Liver (tissue), 9 donors: ENCODE data around the gene DMTF1. TPM values are rescaled to one million over a fixed set of nuclear protein-coding genes. Genes with fewer than 3 reads are reported as not detected.
A peak's percentile ranks its signal among the peaks of the same experiment; 100 is the strongest.

ENCODE experiments used
- DNase-seq: peaks from one replicate; pipeline ENCODE4 v3.0.0-alpha.2; 2017; ENCODE audit warnings: low spot score
- H3K27ac ChIP-seq, 2 donors: one replicate each; pipeline ENCODE4 v1.7.0; 2013; ENCODE audit warnings: inconsistent platforms in 2 of 2, low read length in 2 of 2, control low read depth in 1 of 2, low read depth in 1 of 2, mild to moderate bottlenecking in 1 of 2
- H3K27me3 ChIP-seq, 4 donors: one replicate each; pipeline versions ENCODE4 v1.6.1 to v1.7.0; 2013; ENCODE audit warnings: low read length in 3 of 4, inconsistent platforms in 1 of 4, mild to moderate bottlenecking in 1 of 4, moderate library complexity in 1 of 4; ENCODE audit not compliant: control insufficient read depth in 4 of 4, insufficient read depth in 4 of 4
- H3K36me3 ChIP-seq, 4 donors: one replicate each; pipeline versions ENCODE4 v1.6.1 to v1.7.0; 2013; ENCODE audit warnings: low read length in 3 of 4, mild to moderate bottlenecking in 3 of 4, low read depth in 1 of 4, moderate library complexity in 1 of 4; ENCODE audit not compliant: control insufficient read depth in 4 of 4, insufficient read depth in 3 of 4
- H3K4me1 ChIP-seq, 4 donors: one replicate each; pipeline versions ENCODE4 v1.6.1 to v1.7.0; 2013; ENCODE audit warnings: low read length in 3 of 4, mild to moderate bottlenecking in 3 of 4, moderate library complexity in 1 of 4; ENCODE audit not compliant: control insufficient read depth in 4 of 4, insufficient read depth in 4 of 4
- H3K4me3 ChIP-seq, 3 donors: one replicate each; pipeline versions ENCODE4 v1.6.1 to v1.7.0; 2013; ENCODE audit warnings: low read length in 3 of 3, control low read depth in 1 of 3, low read depth in 1 of 3, mild to moderate bottlenecking in 1 of 3
- H3K9ac ChIP-seq, 2 donors: one replicate each; pipeline ENCODE4 v1.7.0; 2013; ENCODE audit warnings: low read length in 2 of 2, mild to moderate bottlenecking in 2 of 2, moderate library complexity in 2 of 2, control low read depth in 1 of 2, low read depth in 1 of 2
- H3K9me3 ChIP-seq, 4 donors: one replicate each; pipeline versions ENCODE4 v1.6.1 to v1.7.0; 2013; ENCODE audit warnings: low read length in 3 of 4; ENCODE audit not compliant: control insufficient read depth in 4 of 4
- CTCF ChIP-seq: fragments of 150-350 bp; IDR thresholded peaks from 2 replicates; pipeline ENCODE4 v1.5.1; 2017; ENCODE audit warnings: improper control_type of control experiment, low read depth, low read length; ENCODE audit not compliant: missing input control
- EGR1 ChIP-seq, 2 donors: IDR thresholded peaks; 2 replicates each; pipeline ENCODE4 v1.6.1; 2016 to 2018; ENCODE audit warnings: antibody characterized with exemption in 2 of 2, low read depth in 2 of 2
- FOXA1 ChIP-seq: IDR thresholded peaks from 2 replicates; pipeline ENCODE4 v1.6.1; 2016; ENCODE audit warnings: antibody characterized with exemption
- FOXA2 ChIP-seq: IDR thresholded peaks from 2 replicates; pipeline ENCODE4 v1.6.1; 2016; ENCODE audit warnings: antibody characterized with exemption
- GABPA ChIP-seq, 2 donors: IDR thresholded peaks in 1 of 2; conservative IDR thresholded peaks in 1 of 2; 2 replicates each; pipeline ENCODE4 v1.6.1; 2016; ENCODE audit warnings: antibody characterized with exemption in 2 of 2, mild to moderate bottlenecking in 1 of 2, moderate library complexity in 1 of 2
- HNF4A ChIP-seq, 2 donors: conservative IDR thresholded peaks; 2 replicates each; pipeline ENCODE4 v1.6.1; 2016; ENCODE audit warnings: antibody characterized with exemption in 2 of 2, mild to moderate bottlenecking in 2 of 2
- HNF4G ChIP-seq: IDR thresholded peaks from 2 replicates; pipeline ENCODE4 v1.6.1; 2016; ENCODE audit warnings: antibody characterized with exemption
- JUND ChIP-seq, 2 donors: IDR thresholded peaks; 2 replicates each; pipeline ENCODE4 v1.6.1; 2016; ENCODE audit warnings: antibody characterized with exemption in 2 of 2
- NR2F2 ChIP-seq: IDR thresholded peaks from 2 replicates; pipeline ENCODE4 v1.6.1; 2016; ENCODE audit warnings: antibody characterized with exemption
- RAD21 ChIP-seq, 2 donors: IDR thresholded peaks; 2 replicates each; pipeline ENCODE4 v1.6.1; 2016; ENCODE audit warnings: antibody characterized with exemption in 2 of 2, mild to moderate bottlenecking in 2 of 2
- REST ChIP-seq: IDR thresholded peaks from 2 replicates; pipeline ENCODE4 v1.6.1; 2016; ENCODE audit warnings: antibody characterized with exemption, mild to moderate bottlenecking
- RXRA ChIP-seq, 2 donors: IDR thresholded peaks; 2 replicates each; pipeline ENCODE4 v1.6.1; 2017 to 2018; ENCODE audit warnings: antibody characterized with exemption in 2 of 2, mild to moderate bottlenecking in 1 of 2
- SP1 ChIP-seq: IDR thresholded peaks from 2 replicates; pipeline ENCODE4 v1.6.1; 2018; ENCODE audit warnings: antibody characterized with exemption, mild to moderate bottlenecking
- TAF1 ChIP-seq: conservative IDR thresholded peaks from 2 replicates; pipeline ENCODE4 v1.6.1; 2016; ENCODE audit warnings: antibody characterized with exemption, mild to moderate bottlenecking
- YY1 ChIP-seq: IDR thresholded peaks from 2 replicates; pipeline ENCODE4 v1.6.1; 2016; ENCODE audit warnings: antibody characterized with exemption, mild to moderate bottlenecking
- ZBTB33 ChIP-seq: IDR thresholded peaks from 2 replicates; pipeline ENCODE4 v1.6.1; 2016; ENCODE audit warnings: antibody characterized with exemption
- WGBS: extraction: QIAGEN DNeasy Blood & Tissue Kit; methylation state at CpG from one replicate; pipeline ENCODE4 v1.1.7; 2013; 5-methylcytosine and 5-hydroxymethylcytosine counted together
- polyA plus RNA-seq, 2 donors: library from polyadenylated mRNA; stranded (reverse) in 1 of 2; unstranded in 1 of 2; fragments of 200-250 nt in 1 of 2; fragments of >200 nt in 1 of 2; fragmentation: Nextera tagmentation in 1 of 2; extraction: Ambion mirVana in 1 of 2; gene quantifications; one replicate each; pipeline versions ENCODE4 v1.2.1 to v1.2.3, GENCODE V29; 2013 to 2015
- total RNA-seq, 2 donors: library from RNA; depleted of rRNA; stranded (reverse); fragments of >200 nt; gene quantifications; one replicate each; pipeline ENCODE4 v1.2.3, GENCODE V29; 2014
- TF ChIP-seq, protein P1 (sequence below): IDR thresholded peaks from 2 replicates; pipeline ENCODE4 v1.6.1; 2016; ENCODE audit warnings: antibody characterized with exemption
- TF ChIP-seq, protein P2 (sequence below): IDR thresholded peaks from 2 replicates; pipeline ENCODE4 v1.6.1; 2016; ENCODE audit warnings: antibody characterized with exemption
- donor health status: healthy.
- donor health status: healthy.
- donor health status: healthy.
- donor health status: healthy.
- donor health status: healthy.

The DMTF1 gene
- total and polyA plus RNA-seq, 4 donors = 6.5 to 54.6 (median 26.0) TPM

- peak overlapping the region; percentile 66 to 92 for H3K9ac ChIP-seq
- H3K4me1 ChIP-seq = peaks cover 3 to 36% (median 24%) of the 10 kb centered on the region in 4 donors
- peak overlapping the region; percentile 84 to 98 (median 86) for H3K4me3 ChIP-seq
- no peak for TF ChIP-seq SP1
- peak; percentile 29 for TF ChIP-seq FOXA1
- H3K9me3 ChIP-seq = no peaks in the 10 kb centered on the region
- WGBS = 34% methylated on average over 9 of the region's 9 CpGs
- DNase-seq = no peak
- H3K27me3 ChIP-seq = no peaks in the 10 kb centered on the region
- H3K27ac ChIP-seq = peak overlapping the region; percentile 95 to 96
- H3K36me3 ChIP-seq = no peaks in the 10 kb centered on the region
These were observed 1.1 kb upstream of the DMTF1 start for GRCh38 chr7:87151002-87151728.

DNA sequence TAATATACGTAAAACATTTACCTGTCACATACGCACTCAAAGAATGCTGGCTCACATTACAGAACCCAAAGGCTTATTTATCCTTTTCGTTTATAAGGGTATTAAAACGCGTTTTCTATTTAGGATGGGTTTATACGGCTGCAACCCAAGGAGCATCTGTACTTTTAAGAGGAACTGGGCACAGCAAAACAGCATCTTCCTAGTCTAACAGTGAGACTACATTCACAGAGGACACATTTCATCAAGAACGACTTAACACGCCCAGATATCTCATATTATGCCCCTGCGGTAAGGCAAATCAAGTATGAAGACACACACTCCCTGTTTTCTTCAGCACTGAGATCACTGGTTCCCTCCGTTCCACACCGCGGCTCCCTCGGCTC lies 533 bp upstream of the DMTF1 start:
- H3K9me3 ChIP-seq = no peaks in the 10 kb centered on the region
- H3K27ac ChIP-seq = peak overlapping the region; percentile 95 to 96
- H3K4me1 ChIP-seq = peaks cover 3 to 39% (median 26%) of the 10 kb centered on the region in 4 donors
- no peaks in the 10 kb centered on the region for H3K36me3 ChIP-seq
- WGBS = 5% methylated on average over 13 of the region's 13 CpGs
- H3K9ac ChIP-seq = peak overlapping the region; percentile 66 to 92
- H3K27me3 ChIP-seq = no peaks in the 10 kb centered on the region
- TF ChIP-seq YY1 = no peak
- TF ChIP-seq ZBTB33 = no peak
- TF ChIP-seq CTCF = no peak
- TF ChIP-seq RXRA (IDR thresholded peaks at IDR 0.05) = no peak
- TF ChIP-seq FOXA2 = no peak
- no peak for TF ChIP-seq HNF4A (conservative IDR thresholded peaks at IDR 0.05)
- TF ChIP-seq GABPA (IDR thresholded peaks at IDR 0.05 in 1 of 2, conservative IDR thresholded peaks at IDR 0.05 in 1 of 2) = no peak
- TF ChIP-seq HNF4G = no peak
- TF ChIP-seq NR2F2 = no peak
- no peak for TF ChIP-seq JUND (IDR thresholded peaks at IDR 0.05)
- TF ChIP-seq RAD21 (IDR thresholded peaks at IDR 0.05) = no peak
- no peak for TF ChIP-seq EGR1 (IDR thresholded peaks at IDR 0.05; ENCODE audit: low read depth in 2 of 2)
- TF ChIP-seq REST = no peak
- TF ChIP-seq FOXA1 = no peak
- TF ChIP-seq, protein P1, sequence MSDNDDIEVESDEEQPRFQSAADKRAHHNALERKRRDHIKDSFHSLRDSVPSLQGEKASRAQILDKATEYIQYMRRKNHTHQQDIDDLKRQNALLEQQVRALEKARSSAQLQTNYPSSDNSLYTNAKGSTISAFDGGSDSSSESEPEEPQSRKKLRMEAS = no peak
- TF ChIP-seq TAF1 = no peak
- TF ChIP-seq, protein P2, sequence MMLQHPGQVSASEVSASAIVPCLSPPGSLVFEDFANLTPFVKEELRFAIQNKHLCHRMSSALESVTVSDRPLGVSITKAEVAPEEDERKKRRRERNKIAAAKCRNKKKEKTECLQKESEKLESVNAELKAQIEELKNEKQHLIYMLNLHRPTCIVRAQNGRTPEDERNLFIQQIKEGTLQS = no peak
- no peak for TF ChIP-seq SP1
- DNase-seq = no peak
- H3K4me3 ChIP-seq = peak overlapping the region; percentile 84 to 98 (median 86)
